ENCODE data around the gene BAHCC1. TPM values are rescaled to one million over a fixed set of nuclear protein-coding genes. Genes with fewer than 3 reads are reported as not detected.

BAHCC1 gene
- total and polyA plus RNA-seq, 2 of the 8 experiments (the other 6 are each of a cell fraction or from before 2014, with no cell fraction given), result 0.26 to 0.58 TPM

DNA sequence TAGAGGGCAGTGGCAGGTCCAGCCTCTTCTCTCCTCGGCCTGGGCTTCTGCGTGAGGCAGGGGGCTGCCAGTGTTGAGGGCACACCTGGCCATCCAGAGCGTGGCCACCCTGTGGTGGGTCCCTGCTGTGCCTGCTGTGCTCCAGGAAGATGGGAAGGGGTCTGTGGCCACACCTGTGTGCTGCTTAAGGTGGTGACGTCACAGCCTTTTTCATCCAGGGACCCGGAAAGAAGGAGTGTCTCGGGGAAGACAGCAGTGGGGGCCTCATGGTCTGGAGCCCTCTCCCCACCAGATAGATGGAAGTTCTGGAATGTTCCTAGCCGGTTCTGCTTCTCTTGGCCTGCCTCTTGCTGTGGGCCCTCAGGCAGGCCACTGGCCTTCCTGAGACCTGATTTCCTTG, 80.8 kb downstream of the BAHCC1 start (continued):
- no peak for TF ChIP-seq NANOG (IDR thresholded peaks at IDR 0.05; ENCODE audit: insufficient read depth, low read depth, low read length, poor library complexity, severe bottlenecking)
- TF ChIP-seq TAF7 (optimal IDR thresholded peaks at IDR 0.05; ENCODE audit: borderline replicate concordance, low read depth, low read length), result no peak
- no peak for TF ChIP-seq SP2 (IDR thresholded peaks at IDR 0.05; ENCODE audit: low read length)
- TF ChIP-seq KDM4A (IDR thresholded peaks at IDR 0.05; ENCODE audit: low read depth, low read length, severe bottlenecking), result no peak
- no peak for TF ChIP-seq FOSL1 (IDR thresholded peaks at IDR 0.05; ENCODE audit: insufficient read depth, low read depth, low read length)
- no peak for TF ChIP-seq TAF1 (IDR thresholded peaks at IDR 0.05; ENCODE audit: low read depth, low read length)
- no peak for TF ChIP-seq CBX8 (IDR thresholded peaks at IDR 0.05; ENCODE audit: borderline replicate concordance, low read depth, low read length)
- TF ChIP-seq RFX5 (IDR thresholded peaks at IDR 0.05; ENCODE audit: borderline replicate concordance, low read depth, low read length), result no peak

All from H1 (cell line).